CD4-positive, alpha-beta T cell treated with Interleukin-12 subunit alpha and Interleukin-12 subunit beta, for 1 hour (primary cell): ENCODE data around the gene EDC3.
"Not testable (repeated sequence)": the region's sequence is repeated elsewhere in the genome, so short reads cannot be mapped to it uniquely, and the experiment has no call there.

Experiments used
- DNase-seq: peaks from one replicate; pipeline ENCODE4 v3.0.0-alpha.2; 2020

The EDC3 gene

DNA sequence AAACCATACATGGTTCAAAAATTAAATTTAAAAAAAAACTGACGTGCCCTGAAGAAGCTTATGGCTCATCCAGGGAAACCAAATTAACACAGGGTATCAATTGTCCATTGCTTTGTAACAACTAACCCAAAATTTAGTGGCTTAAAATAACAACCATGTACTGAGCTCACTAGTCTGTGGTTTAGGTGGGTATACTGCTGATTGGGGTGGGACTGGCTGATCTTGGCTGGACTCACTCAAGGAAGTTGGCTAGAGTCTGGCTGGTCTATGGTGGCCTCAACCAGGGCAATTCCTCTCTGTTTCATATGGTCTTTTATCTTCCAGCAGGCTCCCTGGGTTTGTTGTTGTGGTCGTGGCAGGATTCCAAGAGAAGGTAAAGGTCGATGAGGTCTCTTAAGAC is 14.1 kb upstream of the EDC3 start:
- DNase-seq, result no peak

DNA sequence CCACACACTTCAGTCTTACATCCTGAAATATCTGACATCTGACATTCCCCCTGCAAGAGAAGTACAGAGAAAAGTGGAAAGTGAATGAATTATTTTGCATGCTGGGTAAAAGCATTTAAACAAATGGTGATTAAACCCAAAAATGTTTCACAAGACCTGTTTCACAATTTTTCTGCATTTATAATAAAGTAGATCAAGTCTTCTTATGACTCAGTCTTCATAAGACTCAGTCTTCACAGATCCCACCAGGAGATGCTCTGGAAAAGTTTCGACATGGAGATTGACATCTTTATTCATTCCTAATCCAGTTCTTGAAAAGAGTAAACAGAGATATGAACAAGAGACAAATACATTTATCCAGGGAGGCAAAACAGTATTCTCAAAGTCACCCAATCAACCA is 13.2 kb upstream of the EDC3 start:
- no peak for DNase-seq

DNA sequence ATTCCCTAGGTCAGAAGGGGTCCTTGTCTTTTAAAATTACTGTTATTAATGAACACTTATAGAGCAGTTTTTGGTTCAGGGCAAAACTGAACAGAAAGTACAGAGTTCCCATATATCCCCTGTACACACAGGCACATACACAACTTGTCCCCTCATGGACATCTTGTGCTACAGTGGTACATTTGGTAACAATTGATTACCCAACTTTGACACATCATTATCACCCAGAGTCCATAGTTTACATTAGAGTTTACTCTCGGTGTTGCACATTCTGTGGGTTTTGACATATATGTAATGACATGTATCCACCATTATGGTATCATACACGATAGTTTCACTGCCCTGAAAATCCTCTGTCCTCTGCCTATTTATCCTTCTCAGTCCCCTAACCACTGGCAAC is 984 bp upstream of the EDC3 start:
- no peak for DNase-seq

DNA sequence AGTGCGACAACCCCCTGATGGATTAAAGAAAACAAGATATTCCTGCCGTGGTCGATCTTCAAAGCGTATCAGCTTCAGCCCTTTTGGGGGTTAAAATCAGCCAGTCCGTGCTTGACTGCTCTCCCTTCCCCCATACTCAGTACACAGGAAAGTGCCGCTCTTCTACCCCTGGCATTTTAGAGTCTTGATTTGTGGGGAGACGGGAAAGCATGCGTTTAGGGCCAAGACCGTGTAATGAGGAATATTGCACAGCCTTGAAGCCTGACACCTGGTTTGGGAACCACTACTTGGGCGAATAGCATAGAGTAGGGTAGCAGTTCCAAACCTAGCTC is 540 bp upstream of the EDC3 start:
- DNase-seq, result no peak

DNA sequence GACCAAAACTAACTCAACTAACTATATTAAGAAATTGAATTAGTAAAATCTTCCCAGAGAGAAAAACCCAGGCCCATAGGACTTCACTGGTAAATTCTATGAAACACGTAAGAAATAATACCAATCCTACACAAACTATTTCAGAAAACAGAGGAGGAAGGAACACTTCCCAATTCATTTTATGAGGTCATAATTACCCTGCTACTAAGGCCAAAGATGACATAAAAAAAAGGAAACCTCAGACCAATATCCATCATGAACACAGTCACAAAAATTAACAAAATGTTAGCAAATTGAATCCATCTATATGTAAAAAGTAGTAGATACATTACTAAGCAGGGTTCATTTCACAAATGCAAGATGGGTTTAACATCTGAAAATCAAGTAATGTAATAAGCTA is 3.5 kb downstream of the EDC3 start:
- no peak for DNase-seq

DNA sequence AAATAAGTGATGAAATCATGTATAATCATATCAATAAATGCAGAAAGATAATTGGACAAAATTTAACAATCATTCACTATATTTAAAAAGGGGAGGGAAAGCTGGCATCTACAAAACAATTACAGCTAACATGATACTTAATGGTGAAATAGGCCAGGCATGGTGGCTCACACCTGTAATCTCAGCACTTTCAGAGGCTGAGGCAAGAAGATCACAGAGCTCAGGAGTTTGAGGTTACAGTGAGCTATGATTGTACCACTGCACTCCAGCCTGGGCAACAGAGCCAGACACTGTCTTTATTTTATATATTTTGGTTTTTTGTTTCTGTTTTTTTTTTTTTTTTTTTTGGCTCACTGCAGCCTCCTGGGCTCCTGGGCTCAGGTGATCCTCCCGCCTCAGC is 12.1 kb downstream of the EDC3 start:
- no peak for DNase-seq

DNA sequence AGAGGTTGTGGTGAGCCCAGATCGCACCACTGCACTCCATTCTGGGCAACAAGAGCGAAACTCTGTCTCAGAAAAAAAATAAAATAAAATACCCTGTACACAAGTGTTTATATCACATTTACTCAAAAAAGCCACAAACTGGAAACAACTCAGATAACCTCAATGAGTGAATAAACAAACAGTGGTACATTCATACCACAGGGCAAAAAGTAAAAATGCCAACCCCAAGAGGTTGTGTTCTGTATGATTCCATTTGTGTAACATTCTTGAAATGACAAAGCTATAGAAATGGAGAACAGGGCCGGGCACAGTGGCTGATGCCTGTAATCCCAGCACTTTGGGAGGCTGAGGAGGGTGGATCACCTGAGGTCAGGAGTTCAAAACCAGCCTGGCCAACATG is 12.9 kb downstream of the EDC3 start:
- no peak for DNase-seq

DNA sequence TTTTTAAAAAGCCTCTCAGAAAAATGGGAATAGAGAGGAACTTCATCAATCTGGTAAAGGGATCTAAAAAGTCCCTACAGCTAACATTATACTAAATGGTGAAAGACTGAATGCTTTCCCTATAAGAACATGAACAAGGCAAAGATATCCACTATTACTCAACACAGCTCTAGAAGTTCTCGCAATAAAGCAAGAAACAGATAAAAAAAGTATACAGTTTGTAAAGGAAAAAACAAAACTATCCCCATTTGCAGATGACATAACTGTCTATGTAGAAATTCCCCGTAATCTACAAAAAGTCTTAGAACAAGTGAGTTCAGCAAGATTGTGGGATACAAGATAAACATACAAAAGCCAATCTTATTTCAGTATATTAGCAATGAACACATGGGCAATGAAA is 15.4 kb downstream of the EDC3 start:
- DNase-seq, result no peak

DNA sequence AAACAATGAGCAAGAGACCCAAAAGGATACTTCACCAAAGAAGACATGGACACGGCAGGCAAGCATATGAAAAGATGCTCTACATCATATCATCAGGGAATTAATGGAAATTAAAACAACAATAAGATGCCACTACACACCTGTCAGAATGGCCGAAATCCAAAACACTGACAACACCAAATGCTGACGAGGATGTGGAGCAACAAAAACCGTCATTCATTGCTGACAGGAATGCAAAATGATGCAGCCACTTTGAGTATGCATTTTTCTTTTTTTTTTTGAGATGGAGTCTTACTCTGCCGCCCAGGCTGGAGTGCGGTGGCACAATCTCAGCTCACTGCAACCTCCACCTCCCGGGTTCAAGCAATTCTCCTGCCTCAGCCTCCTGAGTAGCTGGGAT is 19.0 kb downstream of the EDC3 start:
- no peak for DNase-seq

DNA sequence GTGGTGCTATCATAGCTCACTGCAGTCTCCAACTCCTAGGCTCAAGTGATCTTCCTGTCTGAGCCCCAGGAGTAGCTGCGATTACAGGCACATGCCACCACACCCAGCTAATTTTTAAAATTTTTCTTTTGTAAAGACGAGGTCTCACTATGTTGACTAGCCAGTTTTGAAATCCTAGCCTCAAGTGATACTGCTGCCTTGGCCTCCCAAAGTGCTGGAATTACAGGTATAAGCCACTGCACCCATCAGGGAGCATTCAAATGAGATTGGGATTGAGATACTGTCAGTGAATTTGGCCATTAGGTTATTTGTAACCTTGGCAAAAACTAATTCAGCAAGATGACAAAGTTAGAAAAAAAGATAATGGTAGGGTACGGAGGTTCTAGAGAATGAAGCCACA is 21.7 kb downstream of the EDC3 start:
- DNase-seq, result no peak

DNA sequence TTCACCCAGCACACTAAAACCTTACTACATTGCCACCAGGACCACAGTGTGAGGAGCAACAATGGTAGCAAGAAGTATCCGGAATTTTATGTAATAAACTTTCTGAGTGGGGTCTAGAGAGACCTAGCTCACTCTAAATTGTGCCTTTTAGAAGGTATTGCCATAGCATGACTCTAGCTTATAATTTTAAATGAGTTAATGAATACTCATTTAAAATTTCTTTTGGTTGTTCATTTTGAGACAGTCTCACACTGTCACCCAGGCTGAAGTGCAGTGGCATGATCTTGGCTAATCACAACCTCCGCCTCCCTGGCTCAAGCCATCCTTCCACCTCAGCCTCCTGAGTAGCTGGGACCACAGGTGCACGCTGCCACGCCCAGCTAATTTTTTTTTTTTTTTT is 26.2 kb downstream of the EDC3 start:
- DNase-seq, result no peak

DNA sequence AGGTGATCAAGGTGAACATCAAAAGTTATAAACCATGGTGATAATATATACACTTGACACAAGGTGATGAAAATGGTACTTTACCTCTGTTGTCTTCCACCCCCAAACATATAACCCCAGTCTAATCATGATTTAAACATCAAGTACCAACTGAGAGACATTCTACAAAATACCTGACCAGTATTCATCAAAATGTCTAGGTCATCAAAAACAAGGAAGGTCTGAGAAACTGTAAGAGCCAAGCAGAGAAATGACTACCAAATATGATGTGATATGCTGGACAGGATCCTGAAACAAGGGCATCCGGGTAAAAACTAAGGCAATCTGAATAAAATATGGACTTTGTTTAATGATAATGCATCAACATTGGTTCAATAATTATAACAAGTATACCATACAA is 27.8 kb downstream of the EDC3 start:
- DNase-seq, result no peak

DNA sequence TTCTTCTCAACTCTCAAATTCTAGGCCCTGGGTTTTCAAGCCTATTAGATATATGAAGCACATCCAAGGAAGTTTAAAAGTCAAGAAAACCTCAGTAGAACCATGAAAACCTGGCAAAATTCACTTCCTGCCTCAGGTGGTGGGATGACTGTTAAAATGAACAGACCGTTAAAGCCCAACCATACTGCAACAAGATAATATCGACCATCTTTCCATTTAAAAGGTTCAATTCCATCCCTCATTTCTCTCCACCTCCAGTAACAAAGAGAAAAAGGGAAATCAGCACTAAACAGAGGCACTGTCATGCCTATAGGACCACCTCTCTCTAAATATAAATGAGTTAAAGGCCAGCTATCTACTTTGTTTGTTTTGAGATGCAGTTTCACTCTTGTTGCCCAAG is 31.2 kb downstream of the EDC3 start:
- no peak for DNase-seq

DNA sequence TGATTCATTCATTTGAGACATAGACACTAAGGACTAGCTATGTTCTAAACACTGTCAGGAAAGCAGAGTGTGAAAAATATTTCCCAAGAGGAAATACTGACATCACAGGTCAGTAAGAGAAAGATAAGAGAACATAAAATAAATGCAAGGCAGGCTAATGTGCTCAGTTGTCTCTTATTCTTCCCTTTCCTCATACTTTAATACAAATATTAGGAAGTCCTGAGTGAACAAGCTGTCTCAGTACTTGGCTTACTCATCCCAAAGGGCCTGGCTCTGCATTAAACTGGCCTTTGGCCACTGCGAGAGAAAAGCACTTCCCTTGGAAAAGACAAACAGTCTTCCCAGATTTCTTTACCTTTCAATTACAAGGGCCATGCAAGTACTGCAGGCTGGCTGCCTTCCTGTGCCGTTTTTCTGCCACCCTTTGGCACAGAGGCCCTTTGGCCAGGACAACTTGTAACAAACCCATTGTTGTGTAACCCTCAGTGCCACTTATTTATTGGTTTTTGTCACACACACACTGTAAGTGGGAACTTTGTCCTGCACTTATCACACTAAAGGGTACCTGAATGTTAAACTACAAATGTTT is 31.7 kb downstream of the EDC3 start:
- DNase-seq, result no peak

DNA sequence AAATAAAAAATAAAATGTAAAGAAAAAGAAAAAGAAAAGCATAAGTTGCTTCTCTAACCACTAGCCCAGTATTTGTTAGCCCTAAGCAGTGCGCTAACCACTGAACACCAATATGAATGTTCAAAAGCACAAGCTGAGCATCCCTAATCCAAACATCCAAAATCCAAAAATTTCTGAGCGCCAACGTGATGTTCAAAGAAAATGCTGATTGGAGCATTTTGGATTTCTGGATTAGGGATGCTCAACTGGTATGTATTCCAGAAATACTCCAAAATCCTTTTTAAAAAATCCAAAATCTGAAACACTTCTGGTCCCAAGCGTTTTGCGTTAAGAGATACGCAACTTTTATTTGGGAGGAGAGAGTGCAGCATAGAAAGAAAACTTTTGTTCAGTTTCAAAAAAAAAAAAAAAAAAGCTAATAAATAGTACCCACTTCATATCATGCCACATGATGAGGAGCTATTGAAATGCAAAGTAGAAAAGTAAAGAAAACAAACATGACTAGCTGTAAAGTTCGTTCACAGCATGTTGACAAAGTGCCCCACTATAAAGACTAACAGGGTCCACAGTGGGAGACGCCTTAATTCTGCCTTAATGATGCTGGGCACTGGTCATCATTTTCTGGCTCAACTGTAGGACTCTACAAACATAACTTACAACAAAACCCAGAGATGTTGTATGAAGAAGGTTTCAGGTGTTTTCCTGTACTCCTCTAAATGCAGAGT is 32.4 kb downstream of the EDC3 start:
- no peak for DNase-seq

DNA sequence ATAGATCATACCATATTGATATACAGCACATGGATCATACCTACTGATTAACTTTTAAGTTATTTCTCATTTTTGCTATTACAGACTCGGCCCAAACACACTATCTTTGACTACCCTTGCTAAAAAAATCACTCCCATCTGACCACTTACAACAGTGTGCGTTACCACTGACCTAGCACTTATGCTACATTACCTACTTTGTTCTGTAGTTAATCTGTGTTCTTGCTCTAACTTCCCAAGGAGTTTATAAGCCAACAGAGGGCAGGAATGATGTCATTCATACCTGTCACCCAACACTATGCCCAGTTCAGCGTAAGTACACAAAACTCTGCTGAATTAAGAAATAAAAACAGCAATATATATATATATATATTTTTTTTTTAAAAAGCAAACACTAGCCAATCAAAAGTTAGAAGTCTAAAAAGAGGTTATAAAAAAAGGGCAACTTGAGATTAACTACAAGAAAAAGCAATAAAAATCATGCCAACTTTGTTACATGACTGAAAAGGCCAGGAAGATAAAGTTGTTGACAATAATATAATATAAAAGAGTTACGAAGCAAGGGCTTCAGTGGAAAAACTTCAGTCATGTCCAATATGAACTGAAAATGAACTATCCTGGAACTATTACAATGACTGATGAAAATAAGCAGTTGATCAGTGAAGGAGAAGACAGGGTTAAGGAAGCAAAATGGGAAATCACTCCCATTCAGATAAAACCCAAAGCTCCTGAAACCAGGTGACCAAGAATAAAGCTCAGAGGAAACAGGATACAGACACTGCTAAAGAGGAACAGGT is 33.6 kb downstream of the EDC3 start:
- no peak for DNase-seq

DNA sequence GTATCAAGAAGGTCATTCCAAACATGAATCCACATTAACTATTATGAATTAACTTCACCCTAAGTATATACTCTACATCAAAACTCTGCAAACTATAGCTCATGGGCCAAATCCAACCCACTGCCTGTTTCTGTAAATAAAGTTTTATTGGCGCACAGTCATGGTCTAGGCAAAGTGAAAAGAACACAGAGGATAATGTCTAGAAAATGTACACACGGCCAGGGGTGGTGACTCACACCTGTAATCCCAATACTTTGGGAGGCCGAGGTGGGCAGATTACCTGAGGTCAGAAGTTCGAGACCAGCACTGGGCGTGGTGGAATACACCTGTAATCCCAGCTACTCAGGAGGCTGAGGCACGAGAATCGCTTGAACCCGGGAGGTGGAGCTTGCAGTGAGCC is 34.5 kb downstream of the EDC3 start:
- not testable (repeated sequence) for DNase-seq

DNA sequence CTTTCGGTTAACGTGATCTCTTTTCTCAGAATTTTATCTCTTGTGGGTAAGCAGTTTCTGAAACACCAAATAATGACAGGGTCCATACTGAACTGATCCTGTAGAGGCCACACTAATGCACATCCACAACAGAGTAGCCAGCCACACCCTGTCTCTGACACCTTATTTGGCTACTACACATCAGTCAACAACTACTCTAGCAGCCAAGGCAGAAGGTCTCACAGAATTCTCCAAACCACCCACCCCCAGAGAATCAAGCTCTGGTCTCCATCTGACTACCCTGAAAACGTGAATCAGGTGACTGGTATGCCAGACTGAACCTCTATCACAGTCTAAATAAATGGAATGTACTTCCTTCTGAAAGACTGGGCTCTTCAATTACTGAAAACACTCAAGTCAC is 38.0 kb downstream of the EDC3 start:
- no peak for DNase-seq

DNA sequence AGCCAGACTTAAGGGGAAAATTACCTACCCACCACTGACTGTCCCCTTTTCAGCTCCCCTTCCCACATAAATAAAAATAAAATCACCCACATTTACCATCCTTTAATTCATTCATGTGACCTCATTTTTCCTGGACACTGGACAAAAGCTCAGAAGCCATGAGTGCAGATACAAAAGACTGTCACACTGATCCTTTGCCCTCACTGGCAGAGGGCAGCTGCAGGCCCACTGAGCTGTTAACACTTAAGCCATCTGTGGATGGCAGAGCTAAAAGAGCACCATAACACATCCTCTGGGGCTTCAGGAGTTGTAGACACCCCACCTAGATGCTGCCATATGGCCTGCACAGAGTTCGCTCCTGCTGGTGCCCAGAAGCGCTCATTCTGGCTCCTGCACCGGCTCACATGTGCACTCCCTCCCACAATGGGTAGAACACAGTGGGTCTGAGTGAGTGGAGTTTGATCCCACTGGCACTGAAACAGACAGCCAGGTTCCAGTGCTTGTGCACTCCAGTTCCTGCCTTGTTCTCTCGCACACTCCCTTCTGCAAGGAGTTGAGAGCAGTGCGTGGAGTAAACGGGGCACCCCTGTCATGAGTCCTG is 38.8 kb downstream of the EDC3 start:
- no peak for DNase-seq

DNA sequence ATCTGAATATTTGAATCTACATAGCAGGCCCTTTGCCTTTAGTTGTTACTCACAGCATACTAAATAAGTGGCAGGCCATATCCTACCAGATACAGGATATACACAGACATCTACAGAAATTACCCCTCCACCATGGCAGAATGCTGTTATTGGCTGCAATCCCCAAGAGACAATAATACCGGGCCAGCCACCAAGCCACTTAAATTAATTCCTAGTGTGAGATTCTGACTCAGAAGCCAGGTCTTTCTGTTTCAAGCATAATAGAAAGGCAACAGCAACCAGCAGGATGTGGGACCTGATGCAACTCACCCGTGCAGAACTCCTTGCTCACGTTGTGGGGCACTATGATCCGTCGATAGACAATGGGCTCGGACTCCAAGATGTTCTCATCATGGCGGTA is 40.4 kb downstream of the EDC3 start:
- DNase-seq, result no peak

DNA sequence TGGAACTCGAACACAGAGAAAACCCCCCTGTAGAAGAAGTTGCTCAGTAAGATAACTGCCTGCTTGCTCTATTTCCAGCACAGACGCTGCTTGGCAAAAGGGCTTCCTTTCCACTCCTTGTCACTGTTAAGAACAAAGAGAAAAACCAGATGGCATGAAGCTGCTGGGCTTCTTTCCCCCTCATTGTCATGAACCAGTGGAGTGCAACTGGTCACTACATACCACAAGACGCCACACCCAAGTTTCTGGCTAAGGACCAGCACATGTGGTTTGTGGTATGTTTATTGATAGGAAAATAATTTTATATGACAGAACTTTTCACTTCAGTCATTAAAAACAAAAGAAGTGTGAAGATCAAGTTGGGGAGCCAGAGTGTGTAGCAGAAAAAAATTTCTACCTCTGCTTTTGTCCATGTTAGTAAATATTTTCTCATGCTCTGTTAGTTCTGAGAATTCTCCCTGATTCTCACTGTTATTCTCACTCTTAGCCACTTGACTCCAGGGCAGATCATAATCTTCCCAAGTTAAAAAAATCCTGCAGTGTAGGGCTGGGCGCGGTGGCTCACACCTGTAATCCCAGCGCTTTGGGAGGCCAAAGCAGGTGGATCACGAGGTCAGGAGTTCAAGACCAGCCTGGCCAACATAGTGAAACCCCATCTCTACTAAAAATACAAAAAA is 42.3 kb downstream of the EDC3 start:
- no peak for DNase-seq

DNA sequence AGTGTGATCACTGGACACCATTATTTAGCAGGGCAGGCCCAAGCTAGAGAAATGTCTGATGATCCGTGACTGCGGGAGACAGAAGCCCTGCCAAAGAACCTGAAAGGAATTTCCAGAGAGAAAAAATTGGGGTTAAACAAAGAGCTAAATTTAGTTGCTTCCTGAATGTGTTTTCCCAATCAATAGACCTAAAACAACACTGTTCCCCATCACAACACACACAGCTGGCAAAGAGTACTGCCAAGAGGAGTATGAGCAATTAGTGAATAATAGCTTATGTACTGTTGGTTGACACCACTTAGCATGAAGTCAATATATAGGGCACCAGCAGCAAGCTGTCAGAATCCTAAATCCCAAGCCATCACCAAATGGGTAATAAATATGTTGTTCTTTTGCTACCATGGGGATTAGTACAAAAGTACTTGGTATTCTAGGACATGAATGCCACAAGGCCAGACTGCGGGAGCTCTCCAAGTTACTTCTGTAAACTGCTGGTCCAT is 44.5 kb downstream of the EDC3 start:
- DNase-seq, result no peak
